Activated naive CD8-positive, alpha-beta T cell treated with anti-CD3 and anti-CD28 coated beads, Interleukin-2, amount 10 ng/mL, durations not matched to agents 7 days and 5 days (primary cell): ENCODE data around the gene SNX32. TPM values are rescaled to one million over a fixed set of nuclear protein-coding genes. Genes with fewer than 3 reads are reported as not detected.

ENCODE experiments used
- ATAC-seq: fragments of 150-1000 bp; cut with Tn5 transposase; one replicate; pipeline ENCODE4 v1.10.0; 2021; ENCODE audit warnings: low read depth, moderate library complexity
- POLR2A ChIA-PET: fragments of 350-600 bp; sonication (Branson Sonifier 250); formaldehyde crosslinking; loops from one replicate; lab custom pipeline; 2021; ENCODE audit warnings: antibody characterized with exemption; lab: Charles Lee
- DNase-seq: peaks from one replicate; pipeline ENCODE4 v3.0.0; 2021
- H3K27ac Mint-ChIP-seq: one replicate; pipeline ENCODE4 v1.8.0; 2022; ENCODE audit warnings: mild to moderate bottlenecking, mixed read lengths
- H3K27me3 Mint-ChIP-seq: one replicate; pipeline ENCODE4 v1.8.0; 2022; ENCODE audit warnings: mild to moderate bottlenecking, moderate library complexity, mixed read lengths
- H3K36me3 Mint-ChIP-seq: one replicate; pipeline ENCODE4 v1.8.0; 2021; ENCODE audit warnings: mild to moderate bottlenecking, mixed read lengths
- H3K4me1 Mint-ChIP-seq: one replicate; pipeline ENCODE4 v1.8.0; 2021; ENCODE audit warnings: mixed read lengths
- H3K4me3 Mint-ChIP-seq: one replicate; pipeline ENCODE4 v1.8.0; 2022; ENCODE audit warnings: mild to moderate bottlenecking, moderate library complexity, mixed read lengths
- H3K9me3 Mint-ChIP-seq: one replicate; pipeline ENCODE4 v1.8.0; 2021; ENCODE audit warnings: mixed read lengths
- total RNA-seq, 2 experiments: library from RNA; stranded (reverse); gene quantifications; one replicate each; pipeline ENCODE4 v1.2.3, GENCODE V29; 2021

Gene SNX32
- 1 to 10 TPM; 2.6 to 3.6 TPM for total RNA-seq

DNA sequence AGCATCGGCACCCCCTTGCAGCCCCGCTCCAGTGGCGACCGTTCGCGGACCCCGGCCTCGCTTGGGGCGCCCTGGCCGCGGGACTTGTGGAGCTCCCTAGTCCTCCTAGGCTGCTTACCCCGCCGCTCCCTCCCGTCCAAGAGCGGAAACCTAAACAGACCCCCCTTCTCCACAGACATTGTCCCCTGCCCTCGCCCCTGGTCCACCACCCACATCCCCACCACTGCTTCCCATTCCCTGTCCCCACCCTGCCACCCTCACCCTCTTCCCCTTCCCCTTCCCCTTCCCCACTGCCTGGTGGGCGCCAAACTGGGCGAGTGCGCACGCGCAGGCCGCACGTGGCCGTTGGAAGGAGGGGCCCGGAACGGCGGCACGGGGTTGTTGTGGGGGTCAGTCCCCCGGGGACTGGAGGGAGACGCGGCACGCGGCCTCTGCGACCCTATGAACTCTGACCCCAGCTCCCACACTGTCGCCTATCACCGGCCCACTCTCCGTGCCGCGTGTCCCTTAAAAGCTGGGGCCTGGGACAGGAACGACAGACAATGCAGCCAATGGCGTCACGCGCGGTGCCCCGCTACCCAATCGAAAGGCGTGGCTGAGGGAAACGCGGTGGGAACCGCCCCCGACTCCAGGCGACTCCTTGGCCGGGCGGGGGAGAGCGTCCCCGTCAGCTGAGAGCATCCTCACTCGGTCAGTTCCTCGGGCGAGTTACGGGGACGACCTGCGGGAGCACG lies at the start of gene SNX32:
SNX32 (plus strand) TSS at position 667 of the 734 bp plus-strand sequence. CDS start 103 bp downstream, outside the sequence.
- H3K27me3 Mint-ChIP-seq = peaks cover 22% of the 10 kb centered on the region
- H3K27ac Mint-ChIP-seq = no peak within 1 kb of the TSS
- POLR2A ChIA-PET = interaction anchor here (0.7 to 2.1 kb wide), 16 partner anchors 10 to 219 kb away, joined by 3 to 16 read pairs (median 3); partner anchors contain the start of genes BANF1, CCDC85B, CFL1 and FIBP
- H3K9me3 Mint-ChIP-seq = no peaks in the 10 kb centered on the region
- DNase-seq (peak; percentile 96), ATAC-seq (peak; percentile 99)
- no peak within 1 kb of the TSS for H3K4me3 Mint-ChIP-seq
- peaks cover 9% of the 10 kb centered on the region for H3K4me1 Mint-ChIP-seq
- no peaks in the 10 kb centered on the region for H3K36me3 Mint-ChIP-seq

DNA sequence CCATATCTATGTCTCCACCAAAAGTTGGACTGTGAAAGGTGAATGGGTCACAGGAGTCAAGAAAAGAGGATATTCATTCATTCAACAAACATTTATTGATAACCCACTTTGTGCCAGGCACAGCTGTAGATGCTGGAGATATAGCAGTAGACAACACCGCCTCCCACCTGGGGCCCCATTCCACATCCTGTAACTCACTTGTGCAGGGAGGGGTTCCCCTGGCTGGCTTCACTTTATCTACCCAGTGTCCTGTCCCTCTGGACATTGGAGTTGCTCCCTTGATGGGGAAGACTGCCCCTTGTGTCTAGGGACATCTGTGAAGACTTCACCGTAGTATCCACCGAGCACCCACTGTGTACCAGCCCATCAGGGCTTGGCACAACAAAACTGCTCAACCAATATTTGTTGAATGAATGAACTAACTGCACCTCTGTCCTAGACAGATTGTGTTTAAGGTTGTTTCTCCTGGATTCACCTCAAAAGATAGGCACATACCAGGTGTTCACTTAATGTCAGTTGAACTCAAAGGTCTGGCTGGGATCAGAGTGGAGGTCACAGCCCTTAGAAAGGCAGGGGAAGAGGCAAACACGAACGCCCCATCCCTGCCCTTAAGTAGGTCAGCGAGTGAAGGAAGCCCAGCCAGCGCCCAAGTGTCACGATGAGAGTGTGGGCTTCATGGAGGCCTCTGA lies 48.3 kb upstream of the SNX32 start:
- Mint-ChIP-seq H3K27me3 (peaks cover 36% of the 10 kb centered on the region), H3K4me3 (peak overlapping the region; percentile 31), H3K9me3 (no peaks in the 10 kb centered on the region), H3K36me3 (peaks cover 3% of the 10 kb centered on the region), H3K27ac (peak overlapping the region; percentile 18), H3K4me1 (peaks cover 24% of the 10 kb centered on the region)
- ATAC-seq (no peak), DNase-seq (no peak)
- POLR2A ChIA-PET = interaction anchor here (1.1 kb wide), 1 partner anchor 106 kb away, joined by 3 read pairs; no protein-coding TSS in a partner anchor

DNA sequence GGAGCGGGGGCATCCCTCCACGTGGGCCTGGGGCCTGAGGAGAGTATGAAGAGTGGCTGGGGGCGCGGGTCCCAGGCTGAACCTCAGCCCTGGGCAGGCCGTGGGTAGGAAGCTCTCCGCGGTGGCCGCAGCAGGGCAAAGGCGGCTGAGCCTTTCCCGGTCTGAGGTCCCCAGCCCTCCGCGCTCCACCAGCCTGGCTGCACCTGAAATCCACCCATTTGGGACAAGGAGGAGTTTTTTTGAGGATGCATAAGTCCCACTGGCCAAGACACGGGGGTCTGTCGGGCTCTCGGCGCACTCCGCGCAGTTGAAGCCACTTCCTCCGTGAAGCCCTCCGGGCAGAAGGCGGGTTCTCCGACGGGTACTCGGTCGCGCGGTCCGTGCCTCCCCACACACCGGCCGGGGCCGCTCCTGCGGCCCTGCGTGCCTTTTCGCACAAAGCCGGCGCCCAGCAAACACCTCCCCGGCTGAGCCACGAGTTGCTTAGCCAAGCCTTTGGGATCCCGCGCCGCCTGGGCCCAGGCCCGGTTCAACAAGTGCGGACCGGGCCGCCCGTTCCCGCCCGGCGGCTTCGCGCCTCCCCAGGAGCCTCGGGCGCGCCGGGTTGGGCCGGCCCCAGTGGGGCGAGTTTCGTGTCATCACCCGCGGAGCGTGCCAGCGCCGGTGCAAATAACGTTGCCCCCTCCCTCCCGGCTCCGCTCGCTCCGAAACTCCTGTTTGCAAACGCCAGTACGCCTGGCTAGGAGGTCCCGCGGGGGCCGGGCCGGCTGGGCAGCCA lies 47.6 kb upstream of the SNX32 start:
- peak overlapping the region; percentile 31 for H3K4me3 Mint-ChIP-seq
- H3K27me3 Mint-ChIP-seq = peaks cover 40% of the 10 kb centered on the region
- H3K4me1 Mint-ChIP-seq = peaks cover 29% of the 10 kb centered on the region
- peaks cover 3% of the 10 kb centered on the region for H3K36me3 Mint-ChIP-seq
- no peak for DNase-seq
- peak overlapping the region; percentile 38 for H3K27ac Mint-ChIP-seq
- POLR2A ChIA-PET = no interaction called here
- ATAC-seq = no peak
- H3K9me3 Mint-ChIP-seq = no peaks in the 10 kb centered on the region

DNA sequence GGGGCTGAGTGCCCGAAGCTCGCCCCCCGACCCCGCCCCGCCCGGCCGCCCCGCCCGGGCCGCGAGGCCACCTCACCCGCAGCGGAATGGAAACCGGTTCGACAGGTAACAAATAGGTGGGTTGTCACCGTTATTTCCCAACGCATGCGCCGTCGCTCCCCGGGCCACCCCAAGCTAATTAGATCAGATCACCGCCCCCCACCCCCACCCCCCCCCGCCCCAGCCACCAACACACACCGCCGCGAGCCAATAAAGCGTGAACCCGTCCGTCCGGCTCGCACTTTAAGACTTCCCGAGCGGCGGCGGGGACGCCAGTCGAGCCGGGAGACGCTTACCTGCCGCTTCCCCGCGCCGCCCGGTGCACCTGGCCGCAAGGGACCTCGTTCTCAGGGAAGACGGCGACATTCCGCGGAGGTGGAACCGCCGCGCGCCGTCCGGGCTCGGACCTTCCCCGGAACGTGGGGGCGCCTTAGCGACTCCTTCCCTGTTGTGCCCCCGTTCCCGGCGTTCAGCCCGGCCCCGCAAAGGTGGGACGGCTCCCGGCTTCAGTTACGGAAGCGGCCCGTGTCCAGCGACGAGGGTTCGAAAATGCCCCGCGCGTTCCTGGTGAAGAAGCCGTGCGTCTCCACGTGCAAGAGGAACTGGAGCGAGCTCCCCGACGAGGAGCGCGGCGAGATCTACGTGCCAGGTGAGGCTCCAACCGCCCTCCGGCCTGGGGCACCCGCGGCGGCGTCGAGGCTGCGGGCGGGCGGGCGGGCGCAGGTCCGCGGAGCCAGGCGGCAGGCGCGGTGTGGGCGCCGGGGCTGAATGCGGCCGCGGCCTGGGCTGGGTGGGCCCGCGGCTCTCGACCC lies 46.8 kb upstream of the SNX32 start, which contains the start of gene OVOL1:
OVOL1 (plus strand) TSS at position 278 of the 851 bp plus-strand sequence; CDS start at position 589, 311 bp downstream.
- POLR2A ChIA-PET = no interaction called here
- peak within 1 kb of the TSS; percentile 38 for H3K27ac Mint-ChIP-seq

DNA sequence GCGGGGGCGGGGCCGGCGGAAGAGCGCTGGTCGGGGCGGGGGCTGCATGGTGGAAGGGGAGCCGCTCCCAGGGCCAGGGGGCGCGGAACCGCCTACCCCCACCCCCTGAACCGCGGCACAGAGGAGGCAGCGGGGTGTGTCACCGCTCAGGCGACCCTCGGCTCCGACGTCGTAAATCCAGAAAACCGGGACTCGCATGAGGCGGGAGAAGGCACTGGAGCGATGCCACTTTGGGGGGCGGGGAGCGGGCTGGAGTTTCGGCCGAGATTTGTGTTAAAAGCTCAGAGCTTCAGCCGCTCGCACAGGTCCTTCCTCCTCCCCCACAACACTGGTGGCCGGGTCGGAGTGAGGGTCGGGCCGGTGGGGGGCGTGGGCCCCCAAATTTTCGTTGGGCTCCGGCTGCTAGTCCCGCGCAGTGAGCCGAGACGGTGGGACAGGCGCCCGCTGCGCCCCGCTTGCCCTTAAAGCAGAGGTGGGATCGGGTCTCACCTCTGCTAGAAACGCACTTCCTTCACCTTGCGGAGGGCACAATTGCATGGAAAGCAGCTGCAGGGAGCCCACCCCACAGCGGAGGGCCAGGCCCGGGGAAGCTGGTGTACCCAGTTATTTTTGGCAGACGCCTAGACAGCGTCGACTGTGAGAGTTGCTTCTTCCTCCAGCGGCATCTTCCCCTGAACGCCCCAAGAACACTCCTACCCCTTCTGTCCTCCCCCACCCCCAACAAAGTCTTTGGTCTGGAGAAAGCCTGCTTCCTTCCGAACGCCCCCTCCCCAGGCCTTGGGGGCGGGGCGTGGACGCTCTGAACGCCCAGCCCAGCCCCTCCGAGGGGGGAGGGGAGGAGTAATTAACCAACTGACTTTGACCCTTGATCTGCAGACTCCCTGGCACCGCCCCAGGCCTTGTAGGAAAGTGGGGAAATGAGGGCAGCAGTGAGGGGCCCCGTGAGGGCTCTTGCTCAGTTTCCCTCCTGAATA lies 45.8 kb upstream of the SNX32 start:
- H3K27ac Mint-ChIP-seq = no peak overlapping the region
- no peaks in the 10 kb centered on the region for H3K9me3 Mint-ChIP-seq
- H3K4me3 Mint-ChIP-seq = peak overlapping the region; percentile 84
- ATAC-seq (no peak), DNase-seq (no peak)
- peaks cover 32% of the 10 kb centered on the region for H3K4me1 Mint-ChIP-seq
- peaks cover 3% of the 10 kb centered on the region for H3K36me3 Mint-ChIP-seq
- POLR2A ChIA-PET = no interaction called here
- H3K27me3 Mint-ChIP-seq = peaks cover 40% of the 10 kb centered on the region

More for the DNA sequence above, 46.8 kb upstream of the SNX32 start, which contains the start of gene OVOL1:
- peak within 1 kb of the TSS; percentile 84 for H3K4me3 Mint-ChIP-seq
- no peak for ATAC-seq
- DNase-seq = no peak
- H3K9me3 Mint-ChIP-seq = no peaks in the 10 kb centered on the region
- H3K27me3 Mint-ChIP-seq = peaks cover 40% of the 10 kb centered on the region
- H3K36me3 Mint-ChIP-seq = peaks cover 3% of the 10 kb centered on the region
- peaks cover 31% of the 10 kb centered on the region for H3K4me1 Mint-ChIP-seq

DNA sequence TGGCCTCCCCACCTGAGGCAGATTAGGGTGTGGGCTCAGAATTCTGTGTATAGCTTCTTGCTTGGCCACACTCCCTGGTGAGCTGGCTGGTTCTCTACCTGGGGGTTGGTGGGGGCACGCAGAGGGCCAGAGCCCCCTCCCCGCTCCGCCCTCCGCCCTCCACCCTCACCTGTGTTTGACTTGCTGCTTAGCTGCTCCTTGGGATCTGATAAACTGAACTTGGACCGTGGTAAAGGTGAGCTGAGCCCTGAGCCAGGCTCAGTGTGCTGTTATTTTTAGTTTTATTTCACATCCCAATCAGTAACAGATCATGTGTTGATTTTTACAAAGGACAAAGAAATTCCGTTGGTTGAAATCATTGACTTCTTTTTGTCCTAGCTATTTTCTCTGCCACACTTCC lies 44.9 kb upstream of the SNX32 start:
- ATAC-seq (no peak), DNase-seq (no peak)
- H3K27me3 Mint-ChIP-seq = peaks cover 40% of the 10 kb centered on the region
- H3K4me1 Mint-ChIP-seq = peaks cover 28% of the 10 kb centered on the region
- H3K9me3 Mint-ChIP-seq = no peaks in the 10 kb centered on the region
- peaks cover 3% of the 10 kb centered on the region for H3K36me3 Mint-ChIP-seq
- POLR2A ChIA-PET = no interaction called here
- H3K27ac Mint-ChIP-seq = no peak overlapping the region
- no peak overlapping the region for H3K4me3 Mint-ChIP-seq

DNA sequence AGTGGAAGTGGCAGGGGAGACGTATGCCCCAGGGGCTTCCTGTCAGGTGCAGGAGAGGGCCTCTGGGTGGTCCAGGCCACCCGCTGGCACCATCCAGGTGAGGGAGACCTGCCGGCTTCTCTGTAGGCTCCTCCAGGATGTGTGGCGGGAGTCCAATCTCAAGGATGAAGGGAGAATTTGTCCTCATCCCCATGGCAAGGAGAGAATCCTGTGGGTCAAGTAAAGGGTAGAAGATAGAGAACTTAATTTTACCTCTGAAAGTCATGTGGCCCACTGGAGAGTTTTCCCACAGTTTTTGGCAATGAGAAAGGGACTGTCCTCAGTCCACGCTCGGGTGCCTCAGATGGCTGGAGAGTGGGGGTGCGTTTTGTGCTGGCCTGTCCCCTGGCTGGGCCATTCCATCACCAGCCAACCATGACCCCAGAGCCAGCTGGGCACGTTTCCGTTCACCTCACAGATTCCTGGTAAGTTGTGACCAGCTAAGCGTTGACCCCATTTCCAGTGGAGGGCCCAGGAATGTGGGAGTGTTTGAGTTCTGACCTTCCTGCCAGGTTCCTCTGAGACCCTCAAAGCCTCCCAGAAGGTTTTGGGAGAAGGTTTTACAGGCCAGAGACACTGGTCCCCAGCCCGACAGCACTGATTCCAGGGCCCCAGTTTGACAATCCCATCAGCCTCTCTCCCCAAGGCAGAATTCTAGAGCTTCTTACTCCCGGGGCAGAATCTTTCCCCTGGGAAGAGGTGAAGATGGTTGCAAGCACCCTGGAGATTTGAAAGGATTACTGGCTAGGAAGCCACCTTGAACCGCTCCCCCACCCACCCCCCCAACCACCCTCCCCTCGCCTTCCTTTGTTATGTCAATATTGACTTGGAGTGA lies 44.3 kb upstream of the SNX32 start:
- peaks cover 26% of the 10 kb centered on the region for H3K4me1 Mint-ChIP-seq
- peaks cover 3% of the 10 kb centered on the region for H3K36me3 Mint-ChIP-seq
- no peak for ATAC-seq
- no peak overlapping the region for H3K4me3 Mint-ChIP-seq
- POLR2A ChIA-PET = interaction anchor here (3.2 kb wide), 1 partner anchor 9 kb away, joined by 15 read pairs; the partner anchor contains the start of gene AP5B1
- peaks cover 40% of the 10 kb centered on the region for H3K27me3 Mint-ChIP-seq
- H3K9me3 Mint-ChIP-seq = no peaks in the 10 kb centered on the region
- no peak for DNase-seq
- H3K27ac Mint-ChIP-seq = no peak overlapping the region

DNA sequence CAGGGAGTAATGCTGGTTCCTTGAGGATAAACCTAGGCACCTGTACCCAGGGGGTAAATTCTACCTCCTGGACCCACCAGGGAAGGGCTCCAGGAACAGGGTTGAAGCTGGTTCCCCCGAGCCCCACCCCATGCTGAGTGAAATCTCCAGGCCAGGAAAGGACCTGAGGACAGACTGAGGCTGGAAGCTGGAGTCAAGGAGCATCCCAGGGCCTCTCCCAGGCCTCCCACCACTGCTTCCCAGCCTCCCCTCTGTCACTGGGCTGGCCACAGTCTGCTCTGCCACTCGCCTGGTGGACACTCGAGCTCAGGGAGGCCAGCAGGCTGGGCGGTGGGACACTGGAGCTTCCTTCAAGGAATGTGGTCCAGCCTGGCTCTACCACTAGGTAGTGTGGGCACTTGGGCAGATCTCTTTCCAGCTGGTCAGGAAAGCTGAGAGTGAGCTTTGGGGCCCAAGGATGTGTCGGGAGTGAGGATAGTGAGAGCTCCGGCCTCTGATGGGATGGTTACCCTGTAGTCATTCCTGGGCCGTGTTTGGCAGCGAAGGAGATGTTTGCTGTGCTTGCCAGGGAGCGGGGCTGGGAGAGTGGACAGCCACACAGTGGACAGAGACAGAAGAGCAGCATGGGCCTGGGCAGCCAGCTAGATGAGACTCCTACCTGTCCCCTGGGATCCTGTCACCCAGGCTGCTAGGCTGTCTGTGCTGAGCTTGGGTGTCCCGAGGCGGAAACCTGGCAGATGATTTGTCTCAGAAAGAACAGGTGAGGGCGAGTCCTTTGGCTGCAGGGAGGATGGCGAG lies 43.5 kb upstream of the SNX32 start:
- no peak overlapping the region for H3K4me3 Mint-ChIP-seq
- H3K36me3 Mint-ChIP-seq = peaks cover 1% of the 10 kb centered on the region
- POLR2A ChIA-PET = interaction anchor here (0.8 to 3.2 kb wide), 2 partner anchors 10 to 14 kb away, joined by 3 to 15 read pairs; partner anchors contain the start of gene AP5B1
- peaks cover 21% of the 10 kb centered on the region for H3K4me1 Mint-ChIP-seq
- H3K9me3 Mint-ChIP-seq = no peaks in the 10 kb centered on the region
- DNase-seq (no peak), ATAC-seq (no peak)
- H3K27ac Mint-ChIP-seq = peak overlapping the region; percentile 68
- peaks cover 37% of the 10 kb centered on the region for H3K27me3 Mint-ChIP-seq

DNA sequence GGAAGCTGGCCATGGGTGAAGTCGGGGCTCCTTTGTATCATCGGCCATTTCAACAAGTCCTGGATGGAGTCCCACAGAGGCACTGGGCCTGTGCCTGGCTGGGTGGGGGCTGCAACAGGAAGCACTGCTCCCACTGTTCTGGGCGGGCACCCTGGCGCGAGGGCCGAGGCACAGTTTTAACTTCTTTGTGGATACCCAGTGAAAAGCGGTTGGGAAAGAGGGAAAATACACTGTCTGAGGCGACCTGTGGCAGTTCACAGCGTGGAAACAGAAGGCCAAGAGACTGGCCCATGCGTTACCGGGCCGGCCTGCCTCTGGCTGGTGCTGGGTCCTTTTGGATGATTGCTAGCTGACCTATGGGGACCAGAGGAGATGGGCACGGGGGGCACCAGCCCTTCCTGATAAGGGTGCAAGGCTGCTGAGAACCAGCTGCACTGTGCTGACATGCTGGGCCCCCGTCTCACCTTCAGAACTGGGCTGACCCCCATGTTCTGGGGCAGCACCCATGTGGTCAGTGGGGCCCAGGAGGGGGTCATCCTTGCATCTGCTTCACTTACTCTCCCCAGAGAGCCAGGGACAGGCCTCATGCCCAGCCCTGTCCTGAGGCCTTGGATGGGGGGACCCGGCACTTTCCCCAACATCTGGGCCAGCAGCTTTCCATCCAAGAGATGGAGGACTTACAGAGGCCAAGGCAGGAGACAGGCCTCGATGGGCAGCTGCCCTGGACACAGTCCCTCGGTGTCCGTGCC lies 42.7 kb upstream of the SNX32 start:
- POLR2A ChIA-PET = interaction anchor here (0.8 to 3.2 kb wide), 5 partner anchors 11 to 99 kb away, joined by 3 to 15 read pairs (median 4); partner anchors contain the start of genes AP5B1 and CCDC85B
- peaks cover 30% of the 10 kb centered on the region for H3K27me3 Mint-ChIP-seq
- peak overlapping the region; percentile 68 for H3K27ac Mint-ChIP-seq
- peaks cover 1% of the 10 kb centered on the region for H3K36me3 Mint-ChIP-seq
- peaks cover 21% of the 10 kb centered on the region for H3K4me1 Mint-ChIP-seq
- H3K4me3 Mint-ChIP-seq = no peak overlapping the region
- ATAC-seq (no peak), DNase-seq (no peak)
- H3K9me3 Mint-ChIP-seq = no peaks in the 10 kb centered on the region
